HG03108 (cell line): ENCODE data around the gene STMND1.
"Not testable (repeated sequence)": the region's sequence is repeated elsewhere in the genome, so short reads cannot be mapped to it uniquely, and the experiment has no call there.

Experiments
- ATAC-seq: cut with Tn5 transposase; IDR thresholded peaks from one replicate; pipeline ENCODE4 v1.9.1; 2021; ENCODE audit warnings: moderate library complexity; ENCODE audit not compliant: unreplicated experiment

STMND1 gene

DNA sequence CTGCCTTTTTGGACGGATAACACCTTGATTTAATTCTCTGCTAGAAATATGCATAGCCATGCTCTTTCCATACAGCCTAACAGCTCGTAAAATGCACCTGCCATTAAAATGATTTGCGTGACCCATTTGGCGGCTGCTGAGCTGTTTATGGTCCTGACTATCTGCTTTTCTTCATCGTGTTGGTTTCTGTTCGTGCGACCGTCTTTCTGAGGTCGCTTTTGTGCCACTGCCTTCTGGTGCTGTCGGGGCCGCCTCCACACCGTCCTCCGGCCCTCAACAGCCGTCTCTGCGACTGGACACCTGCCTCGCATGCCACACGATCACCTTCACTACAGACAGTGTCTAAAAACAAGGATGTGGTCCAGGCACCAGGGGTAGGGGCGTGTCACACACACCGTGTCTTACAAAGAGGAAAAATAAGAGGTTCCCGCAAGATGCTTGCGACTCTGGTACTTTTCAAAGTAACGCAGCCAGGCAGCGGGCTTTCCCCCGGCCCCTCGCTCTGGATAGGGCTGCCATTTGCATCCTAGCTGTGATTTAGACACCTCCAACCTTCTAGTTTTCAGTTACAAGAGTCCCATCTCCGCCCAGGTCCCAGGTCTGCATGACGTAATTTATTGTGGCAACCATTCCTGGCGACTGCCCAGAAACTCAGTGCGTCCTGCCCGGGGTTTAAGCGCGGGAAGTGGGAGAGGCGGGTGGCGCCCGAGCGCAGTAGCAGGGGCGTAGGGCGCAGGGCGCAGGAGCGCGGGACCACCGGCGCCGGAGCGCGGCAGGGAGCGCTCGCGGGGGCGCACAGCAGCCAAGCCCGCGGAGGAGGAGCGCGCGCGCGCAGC is at the start of gene STMND1:
Gene STMND1, plus strand, starts transcription at position 629 of the 836 bp plus-strand sequence. CDS start 208 bp downstream, outside the sequence.
- no peak for ATAC-seq

DNA sequence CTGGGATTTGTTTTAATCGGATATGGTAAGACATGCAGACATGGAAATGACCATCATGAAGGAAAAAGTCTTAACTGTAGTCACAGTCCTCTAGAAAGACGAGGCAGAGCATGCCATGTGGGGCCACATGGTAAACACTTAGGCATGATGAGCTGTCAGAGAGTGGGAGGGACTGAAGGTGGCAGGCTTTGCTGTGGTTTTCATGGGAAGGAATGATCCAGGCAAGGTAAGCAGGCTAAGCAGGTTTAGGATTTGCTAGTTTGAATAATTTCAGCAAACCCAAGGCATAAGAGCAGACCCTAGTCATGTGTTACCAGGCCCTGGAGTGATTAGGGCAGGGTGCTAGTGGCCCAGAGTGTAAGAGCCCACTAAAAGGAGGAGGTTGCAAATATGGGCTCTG is 47.2 kb upstream of the STMND1 start:
- no peak for ATAC-seq

DNA sequence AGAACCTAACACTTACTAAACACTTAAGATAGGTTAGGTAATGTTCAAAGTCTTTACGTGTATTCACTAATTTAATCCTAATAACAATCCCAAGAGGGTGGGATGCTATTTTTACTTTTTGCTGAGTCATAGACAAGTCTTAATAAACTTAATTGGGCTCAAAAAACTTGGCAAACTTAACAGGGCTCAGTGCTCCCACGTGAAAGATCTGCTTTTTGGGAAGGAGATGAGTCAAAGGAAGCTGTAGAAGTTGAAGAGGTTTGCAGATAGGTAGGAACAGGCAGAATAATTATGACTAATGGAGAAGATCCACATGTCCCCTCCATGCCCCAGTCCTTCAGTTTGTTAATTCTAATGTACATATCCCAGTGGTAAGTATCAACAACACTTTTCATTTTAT is 44.5 kb upstream of the STMND1 start:
- ATAC-seq = no peak

DNA sequence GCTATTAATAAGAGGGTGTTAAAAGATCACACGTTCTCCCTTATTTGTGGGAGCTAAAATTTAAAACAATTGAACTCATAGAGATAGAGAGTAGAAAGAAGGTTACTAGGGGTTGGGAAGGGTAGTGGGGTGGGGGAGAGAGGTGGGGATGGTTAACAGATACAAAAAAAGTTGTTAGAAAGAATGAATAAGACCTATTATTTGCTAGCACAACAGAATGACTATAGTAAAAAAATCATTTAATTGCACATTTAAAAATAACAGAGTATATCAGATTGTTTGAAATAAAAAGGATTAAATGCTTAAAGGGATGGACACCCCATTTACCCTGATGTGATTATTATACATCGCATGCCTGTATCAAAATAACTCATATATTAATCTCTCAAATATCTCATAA is 43.3 kb upstream of the STMND1 start:
- ATAC-seq = no peak

DNA sequence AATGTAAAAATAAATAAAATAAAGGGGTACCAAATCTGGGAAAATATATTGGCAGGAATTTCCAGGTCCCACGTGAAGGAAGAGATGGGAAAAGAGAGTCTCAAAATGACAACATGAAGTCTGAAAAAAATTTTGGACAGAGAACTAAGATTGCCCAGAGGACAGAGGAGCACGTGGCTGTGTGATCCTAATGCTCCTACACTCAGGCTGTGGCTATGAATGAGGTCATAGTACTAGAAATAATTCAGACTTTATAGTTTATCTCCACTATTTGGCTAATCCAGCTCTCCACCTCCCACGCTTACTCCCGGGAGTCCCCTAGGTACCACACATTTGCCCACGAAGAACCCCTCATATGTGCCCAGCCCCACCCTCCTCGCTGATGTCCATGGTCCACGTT is 42.8 kb upstream of the STMND1 start:
- ATAC-seq = no peak

DNA sequence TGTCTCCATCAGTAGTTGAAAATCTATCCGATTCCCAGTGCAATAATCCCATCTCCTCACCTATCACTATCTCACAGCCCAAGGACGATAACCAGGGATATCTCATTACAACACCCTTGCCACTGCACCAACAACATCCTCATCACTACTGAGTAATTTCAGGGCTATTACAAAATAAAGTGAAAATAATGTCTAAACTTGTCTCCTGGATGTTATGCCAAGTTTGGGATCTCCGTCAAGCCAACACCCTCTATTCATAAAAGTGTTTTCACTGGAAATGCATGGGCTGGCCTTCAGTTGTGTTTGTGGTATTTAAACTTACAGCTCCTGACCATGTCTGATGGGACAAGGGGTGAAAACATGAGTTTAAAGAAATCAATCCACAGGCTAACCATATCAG is 42.0 kb upstream of the STMND1 start:
- no peak for ATAC-seq

DNA sequence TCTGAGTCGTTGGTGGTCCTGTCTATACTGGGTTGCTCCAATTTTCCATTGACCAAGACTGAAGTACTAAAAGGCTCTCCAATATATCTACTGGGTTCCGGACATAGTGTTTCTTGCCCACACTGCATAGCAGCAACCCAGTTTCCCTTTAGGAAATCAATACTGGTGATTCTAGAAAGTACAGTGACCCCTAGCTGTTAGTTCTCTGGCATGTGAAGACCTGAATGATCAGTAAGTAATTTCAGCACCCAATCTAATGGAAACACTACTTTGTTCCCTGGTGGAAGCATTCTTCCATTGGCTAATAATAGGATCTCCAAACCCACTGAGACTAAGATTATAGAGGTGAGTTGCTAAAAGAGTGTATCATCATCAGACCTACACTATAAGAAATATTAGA is 40.8 kb upstream of the STMND1 start:
- ATAC-seq = no peak

DNA sequence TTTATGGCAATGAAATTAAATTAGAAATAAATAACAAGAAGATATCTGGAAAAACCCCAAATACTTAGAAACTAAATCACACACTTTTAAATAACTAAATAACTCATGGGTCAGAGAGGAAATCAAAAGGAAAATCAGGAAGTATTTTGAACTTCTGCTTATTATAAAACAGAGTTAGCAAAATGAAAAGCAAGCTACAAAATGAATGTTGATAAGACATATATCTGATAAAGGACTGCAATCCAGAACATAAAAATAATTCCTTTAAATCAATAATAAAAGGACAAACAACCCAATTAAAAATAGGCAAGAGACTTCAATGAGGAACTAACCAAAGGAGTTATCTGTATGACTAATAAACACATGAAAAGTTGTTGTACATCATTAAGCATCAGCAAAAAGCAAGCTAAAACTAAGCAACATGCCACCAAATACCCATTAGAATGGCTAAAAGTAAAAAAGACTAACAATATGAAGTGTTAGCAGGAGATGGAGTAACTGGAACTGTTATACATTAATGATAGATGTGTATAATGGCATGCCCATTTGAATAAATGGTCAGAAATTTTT is 38.9 kb upstream of the STMND1 start:
- ATAC-seq = no peak

DNA sequence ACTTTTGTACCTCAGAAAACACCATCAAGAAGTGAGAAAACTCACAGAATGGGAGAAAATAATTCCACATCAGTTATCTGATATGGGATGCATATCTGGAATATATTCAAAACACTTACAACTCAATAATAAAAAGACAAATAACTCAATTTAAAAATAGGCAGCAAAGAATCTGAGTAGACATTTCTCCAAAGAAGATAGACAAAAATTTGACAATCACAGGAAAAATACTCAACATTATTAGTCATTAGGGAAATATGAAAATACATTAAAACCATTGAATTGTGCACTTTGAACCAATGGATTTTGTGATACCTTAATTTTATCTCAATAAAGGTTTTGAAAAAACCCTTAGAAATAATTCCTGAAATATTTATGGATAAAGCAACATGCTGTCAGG is 36.9 kb upstream of the STMND1 start:
- no peak for ATAC-seq

DNA sequence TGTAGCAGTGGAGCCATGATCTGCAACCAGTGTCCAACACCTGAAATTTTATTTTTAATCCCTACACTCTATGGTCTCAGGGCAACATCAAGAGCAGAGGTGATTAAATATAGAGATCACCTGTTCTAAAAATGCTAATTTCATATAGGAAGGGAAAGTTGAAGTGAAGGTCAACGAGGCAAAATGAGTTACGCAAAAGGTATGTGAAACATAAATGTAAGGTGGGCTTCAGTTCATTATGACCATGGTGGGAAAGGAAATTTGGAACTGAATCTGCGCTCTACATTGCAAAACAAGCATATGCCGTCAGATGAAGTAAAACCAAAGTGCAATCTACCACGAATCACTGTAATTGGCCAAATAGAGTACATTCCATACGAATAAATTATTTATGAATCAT is 35.2 kb upstream of the STMND1 start:
- no peak for ATAC-seq

DNA sequence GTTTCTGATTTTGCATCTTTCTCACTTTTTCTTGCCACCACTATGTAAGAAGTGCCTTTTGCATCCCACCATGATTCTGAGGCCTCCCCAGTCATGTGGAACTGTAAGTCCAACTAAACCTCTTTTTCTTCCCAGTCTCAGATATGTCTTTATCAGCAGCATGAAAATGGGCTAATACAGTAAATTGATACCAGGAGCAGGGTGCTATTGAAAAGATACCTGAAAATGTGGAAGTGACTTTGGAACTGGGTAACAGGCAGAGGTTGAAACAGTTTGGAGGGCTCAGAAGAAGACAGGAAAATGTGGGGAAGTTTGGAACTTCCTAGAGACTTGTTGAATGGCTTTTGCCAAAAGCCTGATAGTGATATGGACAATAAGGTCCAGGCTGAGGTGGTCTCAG is 32.9 kb upstream of the STMND1 start:
- not testable (repeated sequence) for ATAC-seq

DNA sequence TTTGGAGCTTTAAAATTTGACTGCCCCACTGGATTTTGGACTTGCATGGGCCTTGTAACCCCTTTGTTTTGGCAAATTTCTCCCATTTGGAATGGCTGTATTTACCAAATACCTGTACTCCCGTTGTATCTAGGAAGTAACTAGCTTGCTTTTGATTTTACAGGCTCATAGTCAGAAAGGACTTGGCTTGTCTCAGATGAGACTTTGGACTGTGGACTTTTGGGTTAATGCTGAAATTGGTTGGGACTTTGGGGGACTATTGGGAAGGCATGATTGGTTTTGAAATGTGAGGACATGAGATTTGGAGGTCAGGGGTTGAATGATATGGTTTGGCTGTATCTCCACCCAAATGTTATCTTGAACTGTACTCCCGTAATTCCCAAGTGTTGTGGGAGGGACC is 31.4 kb upstream of the STMND1 start:
- not testable (repeated sequence) for ATAC-seq

DNA sequence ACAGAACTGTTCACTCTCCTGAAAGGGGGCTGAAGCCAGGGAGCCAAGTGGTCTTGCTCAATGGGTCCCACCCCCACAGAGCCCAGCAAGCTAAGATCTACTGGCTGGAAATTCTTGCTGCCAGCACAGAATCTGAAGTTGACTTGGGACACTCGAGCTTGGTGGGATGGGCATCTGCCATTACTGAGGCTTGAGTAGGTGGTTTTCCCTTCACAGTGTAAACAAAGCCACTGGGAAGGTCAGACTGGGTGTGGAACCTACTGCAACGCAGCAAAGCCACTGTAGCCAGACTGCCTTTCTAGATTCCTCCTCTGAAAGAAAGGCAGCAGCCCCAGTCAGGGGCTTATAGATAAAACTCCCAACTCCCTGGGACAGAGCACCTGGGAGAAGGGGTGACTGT is 28.3 kb upstream of the STMND1 start:
- ATAC-seq = not testable (repeated sequence)

DNA sequence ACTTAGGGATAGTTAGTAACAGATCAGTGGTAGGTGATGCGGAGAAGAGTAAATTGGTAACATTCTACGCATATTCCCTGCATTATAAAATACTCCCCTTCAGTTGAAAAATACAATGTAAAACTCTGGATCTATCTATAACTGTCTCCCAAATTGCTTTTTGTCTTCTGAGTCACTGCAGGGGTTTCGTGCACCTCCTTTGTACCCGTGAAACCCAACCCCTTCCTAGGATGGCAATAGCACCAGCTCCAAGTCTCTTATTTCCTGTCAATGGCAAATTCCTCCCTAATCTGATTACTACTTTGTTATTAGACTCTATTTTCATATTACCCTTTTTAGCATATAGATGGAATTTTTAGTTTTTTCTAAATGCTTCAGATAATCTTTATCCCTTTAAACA is 20.6 kb upstream of the STMND1 start:
- no peak for ATAC-seq

DNA sequence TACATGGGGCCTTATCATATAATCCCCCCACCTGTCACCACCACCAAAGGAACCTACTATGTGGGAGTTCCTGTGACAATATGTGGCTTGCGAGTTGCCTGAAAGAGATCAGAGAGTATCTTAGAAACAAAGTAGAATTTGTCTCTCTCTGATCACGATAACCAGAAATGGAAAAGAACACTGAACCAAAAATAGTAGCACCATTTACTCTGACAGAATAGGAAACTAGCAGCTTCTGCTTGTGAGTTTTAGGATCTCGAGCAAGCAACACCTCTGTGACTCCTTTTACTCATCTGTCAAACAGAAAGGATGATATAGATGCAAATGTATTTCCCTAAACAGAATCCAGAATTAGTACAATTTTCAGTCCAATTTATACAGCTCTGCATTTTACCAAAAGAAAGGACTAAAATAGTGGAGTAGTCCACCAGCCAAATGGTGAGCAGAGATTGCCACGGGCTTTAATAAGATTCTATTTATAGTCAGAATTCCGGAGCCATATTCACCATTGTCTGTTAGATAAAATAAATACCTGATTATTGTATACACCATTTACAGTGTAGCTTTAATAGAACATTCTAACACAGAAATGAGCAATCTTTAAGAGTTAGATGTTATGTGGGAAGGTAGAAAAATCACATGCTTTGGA is 19.9 kb upstream of the STMND1 start:
- no peak for ATAC-seq

DNA sequence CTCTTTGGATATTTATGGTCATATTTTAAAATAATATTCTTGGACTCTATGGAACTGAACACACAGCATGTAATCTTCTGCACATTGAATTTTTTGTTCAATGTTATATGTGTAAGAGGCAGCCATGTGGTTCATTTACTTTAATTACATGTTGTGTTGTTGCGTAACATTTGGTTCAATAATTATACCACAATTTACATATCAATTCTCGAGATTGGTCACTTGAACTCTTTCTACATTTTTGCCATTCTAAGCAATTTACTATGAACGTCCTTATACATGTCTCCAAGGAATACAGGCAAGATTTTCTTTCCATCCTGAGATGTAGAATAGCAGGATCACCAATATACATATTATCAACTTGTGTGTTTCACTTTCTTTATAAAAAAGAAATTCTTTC is 18.5 kb upstream of the STMND1 start:
- no peak for ATAC-seq

DNA sequence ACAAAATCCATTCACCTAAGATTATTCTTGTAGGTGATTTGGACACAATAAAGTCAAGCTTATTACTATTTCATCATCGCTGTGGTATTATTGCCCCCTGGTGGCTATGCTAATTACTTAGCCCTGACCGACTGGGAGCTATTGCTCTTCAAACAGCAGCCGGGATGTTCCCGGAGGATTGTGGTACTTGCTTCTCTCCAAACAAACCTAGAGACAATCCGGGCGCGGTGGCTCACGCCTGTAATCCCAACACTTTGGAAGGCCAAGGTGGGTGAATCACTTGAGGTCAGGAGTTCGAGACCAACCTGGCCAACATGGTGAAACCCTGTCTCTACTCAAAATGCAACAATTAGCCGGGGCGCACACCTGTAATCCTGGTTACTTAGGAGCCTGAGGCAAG is 15.4 kb upstream of the STMND1 start:
- ATAC-seq = no peak

DNA sequence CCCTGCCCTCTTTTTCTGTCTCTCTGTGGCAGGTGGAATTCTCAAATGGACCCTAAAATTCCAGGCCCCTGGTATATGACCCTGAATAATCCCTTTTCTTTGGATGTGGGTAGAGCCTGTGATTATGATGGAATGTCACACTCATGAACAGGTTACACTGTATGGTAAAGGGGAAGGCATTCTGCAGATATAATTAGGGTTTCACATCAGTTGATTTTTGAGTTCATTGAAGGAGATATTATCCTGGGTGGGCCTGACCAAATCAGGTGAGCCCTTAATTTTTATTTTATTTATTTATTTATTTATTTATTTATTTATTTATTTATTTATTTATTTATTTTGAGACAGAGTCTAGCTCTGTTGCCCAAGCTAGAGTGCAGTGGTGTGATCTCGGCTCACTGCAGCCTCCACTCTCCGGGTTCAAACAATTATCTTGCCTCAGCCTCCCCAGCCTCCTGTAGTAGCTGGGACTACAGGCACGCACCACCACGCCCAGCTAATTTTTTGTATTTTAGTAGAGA is 13.7 kb upstream of the STMND1 start:
- no peak for ATAC-seq

DNA sequence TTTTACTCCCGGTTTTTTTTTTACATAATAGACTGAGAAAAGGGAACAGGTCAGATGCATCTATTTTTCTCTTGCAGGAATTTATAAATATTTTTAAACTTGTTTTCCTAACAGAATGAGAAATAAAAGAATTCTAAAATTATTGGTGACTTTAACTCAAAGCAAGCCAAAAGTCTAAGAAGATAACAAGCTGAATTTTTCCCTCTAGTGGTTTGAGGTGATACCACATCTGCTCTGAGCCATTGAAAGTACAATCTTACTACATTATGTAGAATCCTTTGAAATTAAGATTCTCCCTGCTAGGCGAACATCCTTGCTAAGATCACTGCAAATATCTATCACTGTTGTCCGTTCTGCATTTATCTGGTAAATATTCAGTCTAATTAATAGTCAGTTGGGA is 10.7 kb upstream of the STMND1 start:
- ATAC-seq = no peak

DNA sequence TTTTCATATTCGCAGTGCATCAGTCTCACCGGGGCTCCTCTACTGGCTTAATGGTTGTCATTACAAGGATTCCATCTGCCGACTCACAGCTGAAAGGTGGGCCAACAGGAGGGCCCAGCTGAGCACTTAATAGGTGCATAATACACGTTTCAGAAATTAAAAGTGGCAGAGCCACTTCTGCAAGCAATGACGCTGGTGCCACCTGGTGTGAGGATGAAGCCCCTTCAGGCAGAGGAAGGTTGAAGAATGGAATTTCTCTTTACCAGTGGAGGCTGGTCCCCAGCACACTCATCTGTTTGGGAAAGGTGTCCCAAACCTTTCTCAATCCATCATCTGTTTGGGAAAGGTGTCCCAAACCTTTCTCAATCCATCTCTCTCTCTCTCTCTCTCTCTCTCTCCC is 8.2 kb upstream of the STMND1 start:
- no peak for ATAC-seq

DNA sequence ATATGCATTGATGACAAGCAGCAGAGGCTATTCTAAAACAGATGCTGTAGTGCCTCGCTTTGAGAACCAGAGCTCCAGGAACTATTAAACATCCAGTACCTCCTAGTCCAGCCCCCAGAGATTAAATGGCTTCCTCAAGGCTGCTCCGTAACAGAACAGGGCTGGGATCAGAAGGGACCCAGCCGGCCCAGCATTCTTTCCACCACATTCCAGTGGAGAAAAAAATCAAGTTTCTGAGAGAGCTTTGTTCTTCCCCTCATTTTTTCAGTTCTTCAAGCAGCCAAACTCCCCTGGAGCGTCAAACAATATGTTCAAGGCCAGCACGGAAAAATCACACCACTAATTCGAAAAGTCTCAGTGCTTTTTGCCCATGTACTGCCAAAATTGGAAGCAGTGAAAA is 5.8 kb upstream of the STMND1 start:
- ATAC-seq = no peak

DNA sequence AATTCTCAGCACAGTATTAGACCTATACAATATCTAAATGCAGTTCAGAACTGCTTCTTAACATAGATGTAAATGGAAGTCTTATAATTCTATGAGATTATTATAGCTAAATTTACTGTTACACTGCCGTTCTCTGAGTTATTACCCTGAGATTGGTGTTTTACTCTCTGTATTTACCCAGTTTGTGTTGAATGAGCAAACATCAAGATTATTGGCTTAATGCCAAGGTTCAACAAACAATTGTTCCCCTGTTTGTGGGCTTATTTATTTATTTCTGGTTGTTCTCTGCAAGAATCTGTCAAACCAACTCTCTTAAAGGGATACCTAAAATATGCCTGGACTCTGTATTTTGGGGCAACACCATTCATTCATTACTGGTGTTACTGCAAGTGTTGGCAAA is 5.2 kb upstream of the STMND1 start:
- no peak for ATAC-seq
